Panc1 (cell line): ENCODE measurements around the gene SERPINE2. TPM values are rescaled to one million over a fixed set of nuclear protein-coding genes. Genes with fewer than 3 reads are reported as not detected.

Experiments
- ATAC-seq: fragments of 200-7000 bp; cut with Tn5 transposase; 2 replicates; pipeline ENCODE4 v1.9.1; 2020; ENCODE audit warnings: mild to moderate bottlenecking, moderate library complexity
- BruUV-seq: library from RNA; stranded (reverse); fragments of 400-500 nt; replicated peaks from 2 replicates; lab custom pipeline; 2021; lab: Mats Ljungman, UMichigan
- CTCF ChIA-PET: fragments of 300-600 bp; sonication (Branson Sonifier 250); formaldehyde crosslinking; loops from one replicate; lab custom pipeline; 2022; ENCODE audit warnings: antibody characterized with exemption; lab: Charles Lee
- POLR2A ChIA-PET: fragments of 300-600 bp; sonication (Branson Sonifier 250); formaldehyde crosslinking; loops from one replicate; lab custom pipeline; 2022; ENCODE audit warnings: antibody characterized with exemption; lab: Charles Lee
- DNase-seq: peaks from one replicate; pipeline ENCODE4 v3.0.0-alpha.2; 2010; ENCODE audit warnings: low read depth, low spot score
- H3K27ac ChIP-seq: 2 replicates; pipeline ENCODE4 v1.5.1; 2011; ENCODE audit warnings: mild to moderate bottlenecking, low read length, inconsistent platforms
- H3K27me3 ChIP-seq: fragments of 200-500 bp; sonication (Bioruptor generic); 2 replicates; pipeline ENCODE4 v1.6.0; 2014; ENCODE audit warnings: low read length, inconsistent platforms; ENCODE audit not compliant: control insufficient read depth, insufficient read depth
- H3K36me3 ChIP-seq: fragments of 200-500 bp; sonication (Bioruptor generic); 2 replicates; pipeline ENCODE4 v1.5.1; 2014; ENCODE audit warnings: inconsistent platforms, mild to moderate bottlenecking, low read length, moderate library complexity; ENCODE audit not compliant: control insufficient read depth, insufficient read depth
- H3K4me1 ChIP-seq: 2 replicates; pipeline ENCODE4 v1.5.1; 2011; ENCODE audit warnings: inconsistent platforms, mild to moderate bottlenecking, low read length, moderate library complexity; ENCODE audit not compliant: control insufficient read depth, insufficient read depth
- H3K4me3 ChIP-seq, 2 experiments: 2 replicates each; pipeline ENCODE4 v1.5.1; 2011 to 2012; ENCODE audit warnings: low read depth in 2 of 2, low read length in 2 of 2, mild to moderate bottlenecking in 2 of 2, inconsistent platforms in 1 of 2, moderate library complexity in 1 of 2
- H3K9me3 ChIP-seq: fragments of 200-500 bp; sonication (Bioruptor generic); 2 replicates; pipeline ENCODE4 v1.5.1; 2014; ENCODE audit warnings: low read depth, mild to moderate bottlenecking, inconsistent platforms, low read length, moderate library complexity; ENCODE audit not compliant: control insufficient read depth, insufficient read depth
- CTCF ChIP-seq: fragments of 450-650 bp; IDR thresholded peaks from 2 replicates; pipeline ENCODE4 v1.5.1; 2017; ENCODE audit warnings: mild to moderate bottlenecking
- POLR2AphosphoS5 ChIP-seq: IDR thresholded peaks from 2 replicates; pipeline ENCODE4 v1.6.1; 2012; ENCODE audit warnings: mild to moderate bottlenecking, low read depth, low read length, moderate library complexity
- REST ChIP-seq, 2 experiments: IDR thresholded peaks; 2 replicates each; pipeline ENCODE4 v1.6.1; 2011 to 2012; ENCODE audit warnings: low read depth in 2 of 2, control low read depth in 1 of 2, low read length in 1 of 2, mild to moderate bottlenecking in 1 of 2, moderate library complexity in 1 of 2; ENCODE audit not compliant: insufficient read depth in 1 of 2
- SIN3A ChIP-seq: IDR thresholded peaks from 2 replicates; pipeline ENCODE4 v1.6.1; 2012; ENCODE audit warnings: low read depth, mild to moderate bottlenecking, low read length, moderate library complexity, borderline replicate concordance; ENCODE audit not compliant: insufficient read depth
- TCF7L2 ChIP-seq: IDR thresholded peaks from 2 replicates; pipeline ENCODE4 v1.6.1; 2011; ENCODE audit warnings: mild to moderate bottlenecking, low read depth, low read length, inconsistent platforms
- in situ Hi-C: cut with HindIII; loops from 2 replicates; pipeline ENCODE4 v1.10.0; 2016; ENCODE audit warnings: low sequenced_read_pairs, low pct_unique_long_range_greater_than_20kb
- intact Hi-C: fragments of 100-400 bp; cut with micrococcal nuclease; formaldehyde crosslinking; loops from one replicate; pipeline ENCODE4 v1.10.0; 2022; ENCODE audit not compliant: unreplicated experiment
- total RNA-seq: library from RNA; stranded (reverse); gene quantifications from one replicate; pipeline ENCODE4 v1.2.1, GENCODE V29; 2021; ENCODE audit not compliant: unreplicated experiment

The SERPINE2 gene
- total RNA-seq, 1 experiment from 2014 or later, result 3.1 TPM

GRCh38 chr2:224075588-224075987, 36.5 kb upstream of the SERPINE2 start:
- H3K4me3 ChIP-seq, result no peak overlapping the region
- DNase-seq (no peak), ATAC-seq (no peak)
- POLR2A ChIA-PET, result no interaction called here
- BruUV-seq, result no TSS peak
- no peaks in the 10 kb centered on the region for H3K27me3 ChIP-seq
- intact Hi-C loops, result no loop called here
- no peaks in the 10 kb centered on the region for H3K4me1 ChIP-seq
- TF ChIP-seq TCF7L2 (no peak), REST (IDR thresholded peaks at IDR 0.05; ENCODE audit: insufficient read depth in 1 of 2, low read depth in 2 of 2, low read length in 1 of 2) (no peak), SIN3A (no peak), CTCF (no peak), POLR2AphosphoS5 (no peak)
- H3K9me3 ChIP-seq, result no peaks in the 10 kb centered on the region
- in situ Hi-C loops, result no loop called here
- H3K27ac ChIP-seq, result no peak overlapping the region
- H3K36me3 ChIP-seq, result no peaks in the 10 kb centered on the region
- CTCF ChIA-PET, result no interaction called here

- CTCF ChIA-PET, result no interaction called here
- no TSS peak for BruUV-seq
- DNase-seq, result no peak
Measured at GRCh38 chr2:224073676-224074075, 34.6 kb upstream of the SERPINE2 start.

More at GRCh38 chr2:224073676-224074075, 34.6 kb upstream of the SERPINE2 start:
- in situ Hi-C loops (no loop called here), intact Hi-C loops (no loop called here)
- H3K27me3 ChIP-seq, result no peaks in the 10 kb centered on the region
- H3K9me3 ChIP-seq, result no peaks in the 10 kb centered on the region
- H3K27ac ChIP-seq, result no peak overlapping the region
- H3K36me3 ChIP-seq, result no peaks in the 10 kb centered on the region
- H3K4me3 ChIP-seq, result no peak overlapping the region
- ATAC-seq, result no peak
- no peak for TF ChIP-seq POLR2AphosphoS5
- no peak for TF ChIP-seq SIN3A
- TF ChIP-seq TCF7L2, result no peak
- no peak for TF ChIP-seq REST (IDR thresholded peaks at IDR 0.05; ENCODE audit: insufficient read depth in 1 of 2, low read depth in 2 of 2, low read length in 1 of 2)
- no peak for TF ChIP-seq CTCF
- H3K4me1 ChIP-seq, result no peaks in the 10 kb centered on the region
- POLR2A ChIA-PET, result no interaction called here
